SU-DHL-6 (cell line): ENCODE results near the gene COMMD9.

ENCODE experiments used
- H2AFZ ChIP-seq: fragments of 200-600 bp; sonication (generic); 2 replicates; pipeline ENCODE4 v1.6.1; 2014; ENCODE audit warnings: low read depth, mild to moderate bottlenecking, moderate library complexity, mixed read lengths, antibody characterized with exemption, low read length; ENCODE audit not compliant: severe bottlenecking
- H3F3A ChIP-seq: fragments of 200-600 bp; shearing (Covaris generic); 2 replicates; pipeline ENCODE4 v1.6.0; 2016; ENCODE audit warnings: antibody characterized with exemption, mild to moderate bottlenecking; ENCODE audit not compliant: insufficient read depth
- H3K27ac ChIP-seq: fragments of 200-600 bp; sonication (generic); 2 replicates; pipeline ENCODE4 v1.5.1; 2016; ENCODE audit warnings: low read depth, mild to moderate bottlenecking, low read length, moderate library complexity, mixed read lengths
- H3K27me3 ChIP-seq: fragments of 200-600 bp; sonication (generic), shearing (Covaris generic); 2 replicates; pipeline ENCODE4 v1.6.0; 2014; ENCODE audit warnings: mild to moderate bottlenecking, low read length
- H3K36me3 ChIP-seq: fragments of 200-600 bp; sonication (generic); 2 replicates; pipeline ENCODE4 v1.6.1; 2014; ENCODE audit warnings: mild to moderate bottlenecking, low read length, mixed read lengths
- H3K4me2 ChIP-seq: fragments of 300-600, 200-600 bp; shearing (Covaris generic), sonication (generic); 2 replicates; pipeline ENCODE4 v1.6.0; 2014; ENCODE audit warnings: low read length, low read depth, mild to moderate bottlenecking; ENCODE audit not compliant: poor library complexity, severe bottlenecking
- H3K4me3 ChIP-seq: fragments of 200-600 bp; sonication (generic); 2 replicates; pipeline ENCODE4 v1.5.1; 2014; ENCODE audit warnings: antibody characterized with exemption, low read length, mild to moderate bottlenecking, mixed read lengths; ENCODE audit not compliant: insufficient read depth, poor library complexity, severe bottlenecking
- H3K79me2 ChIP-seq: fragments of 200-600 bp; sonication (generic); 2 replicates; pipeline ENCODE4 v1.6.1; 2014; ENCODE audit warnings: mild to moderate bottlenecking, low read length, moderate library complexity; ENCODE audit not compliant: insufficient read depth
- H3K9ac ChIP-seq: fragments of 200-600 bp; sonication (generic); 2 replicates; pipeline ENCODE4 v1.7.0; 2014; ENCODE audit warnings: mild to moderate bottlenecking, low read length
- H3K9me2 ChIP-seq: fragments of 200-600 bp; sonication (generic); replicated peaks from 2 replicates; pipeline ENCODE4 v1.6.1; 2014; ENCODE audit warnings: low read length; ENCODE audit not compliant: insufficient read depth
- H3K9me3 ChIP-seq: fragments of 200-600 bp; sonication (generic); 2 replicates; pipeline ENCODE4 v1.6.1; 2014; ENCODE audit warnings: low read length, mixed read lengths; ENCODE audit not compliant: insufficient read depth
- H4K20me1 ChIP-seq: fragments of 200-600 bp; sonication (generic); 2 replicates; pipeline ENCODE4 v1.6.1; 2014; ENCODE audit warnings: low read depth, mild to moderate bottlenecking, antibody characterized with exemption, low read length, moderate library complexity, mixed read lengths
- EZH2phosphoT487 ChIP-seq: fragments of 200-600 bp; sonication (generic), shearing (Covaris generic); conservative IDR thresholded peaks from 2 replicates; pipeline ENCODE4 v1.6.1; 2018; ENCODE audit warnings: mild to moderate bottlenecking, antibody characterized with exemption, low read length, moderate library complexity, mixed read lengths
- TF ChIP-seq, protein P1 (sequence below): fragments of 200-600 bp; sonication (generic); IDR thresholded peaks from one replicate; pipeline ENCODE4 v1.5.1; 2017; ENCODE audit warnings: antibody characterized with exemption, mild to moderate bottlenecking, low read length, moderate library complexity; ENCODE audit not compliant: insufficient read depth, poor library complexity, severe bottlenecking

COMMD9 gene

DNA sequence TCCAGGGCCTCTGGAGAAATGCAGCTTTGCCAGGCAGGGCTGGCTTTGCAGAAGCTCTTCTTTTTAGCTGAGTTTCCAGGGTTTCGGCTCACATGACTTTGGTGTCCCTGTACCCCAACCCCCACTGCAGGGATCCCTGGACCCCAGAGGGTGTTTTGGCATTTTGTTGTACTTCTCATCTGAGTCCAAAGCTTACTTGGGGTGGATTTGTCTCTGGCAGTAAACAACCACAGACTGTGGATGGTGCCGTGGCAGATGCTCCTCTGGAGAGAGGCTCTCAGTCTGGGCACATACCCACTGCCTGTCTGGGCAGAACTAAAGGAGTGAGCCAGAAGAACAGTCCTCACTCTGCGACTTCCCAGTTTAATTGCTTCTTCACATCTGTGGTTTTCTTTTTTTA lies 49.6 kb downstream of the COMMD9 start:
- no peaks in the 10 kb centered on the region for H4K20me1 ChIP-seq
- no peak overlapping the region for H3K4me2 ChIP-seq
- no peaks in the 10 kb centered on the region for H3K27me3 ChIP-seq
- H2AFZ ChIP-seq, result no peak overlapping the region
- H3K9me3 ChIP-seq, result no peaks in the 10 kb centered on the region
- H3K36me3 ChIP-seq, result no peaks in the 10 kb centered on the region
- no peak overlapping the region for H3K27ac ChIP-seq
- H3K4me3 ChIP-seq, result no peak overlapping the region
- H3K9me2 ChIP-seq, result no peaks in the 10 kb centered on the region; the same call in 1 of the 2 replicates
- TF ChIP-seq, protein P1, sequence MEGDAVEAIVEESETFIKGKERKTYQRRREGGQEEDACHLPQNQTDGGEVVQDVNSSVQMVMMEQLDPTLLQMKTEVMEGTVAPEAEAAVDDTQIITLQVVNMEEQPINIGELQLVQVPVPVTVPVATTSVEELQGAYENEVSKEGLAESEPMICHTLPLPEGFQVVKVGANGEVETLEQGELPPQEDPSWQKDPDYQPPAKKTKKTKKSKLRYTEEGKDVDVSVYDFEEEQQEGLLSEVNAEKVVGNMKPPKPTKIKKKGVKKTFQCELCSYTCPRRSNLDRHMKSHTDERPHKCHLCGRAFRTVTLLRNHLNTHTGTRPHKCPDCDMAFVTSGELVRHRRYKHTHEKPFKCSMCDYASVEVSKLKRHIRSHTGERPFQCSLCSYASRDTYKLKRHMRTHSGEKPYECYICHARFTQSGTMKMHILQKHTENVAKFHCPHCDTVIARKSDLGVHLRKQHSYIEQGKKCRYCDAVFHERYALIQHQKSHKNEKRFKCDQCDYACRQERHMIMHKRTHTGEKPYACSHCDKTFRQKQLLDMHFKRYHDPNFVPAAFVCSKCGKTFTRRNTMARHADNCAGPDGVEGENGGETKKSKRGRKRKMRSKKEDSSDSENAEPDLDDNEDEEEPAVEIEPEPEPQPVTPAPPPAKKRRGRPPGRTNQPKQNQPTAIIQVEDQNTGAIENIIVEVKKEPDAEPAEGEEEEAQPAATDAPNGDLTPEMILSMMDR, result no peak
- TF ChIP-seq EZH2phosphoT487, result no peak
- H3F3A ChIP-seq, result no peaks in the 10 kb centered on the region
- H3K9ac ChIP-seq, result no peak overlapping the region
- no peaks in the 10 kb centered on the region for H3K79me2 ChIP-seq

DNA sequence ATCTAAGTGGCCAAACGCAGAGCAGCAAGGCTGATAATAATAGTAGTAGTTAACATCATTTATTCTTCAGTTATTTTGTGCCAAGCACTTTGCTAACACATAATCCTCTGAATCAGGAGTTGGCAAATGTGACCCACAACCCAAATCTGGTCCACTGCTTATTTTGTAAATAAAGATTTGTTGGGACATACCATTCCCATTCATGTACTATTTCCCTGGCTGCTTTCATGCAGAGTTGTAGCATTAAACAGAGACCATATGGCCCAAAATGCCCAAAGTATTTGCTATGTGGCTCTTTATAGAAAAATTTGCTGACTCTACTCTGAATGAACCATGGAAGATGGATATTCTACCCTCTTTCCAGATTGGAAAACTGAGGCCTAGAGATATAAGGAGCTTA lies 50.3 kb downstream of the COMMD9 start:
- Histone ChIP-seq H4K20me1 (no peaks in the 10 kb centered on the region), H3K9me2 (no peaks in the 10 kb centered on the region; the same call in 1 of the 2 replicates), H3F3A (no peaks in the 10 kb centered on the region), H2AFZ (no peak overlapping the region), H3K27ac (no peak overlapping the region), H3K27me3 (no peaks in the 10 kb centered on the region), H3K4me2 (no peak overlapping the region), H3K36me3 (no peaks in the 10 kb centered on the region), H3K79me2 (no peaks in the 10 kb centered on the region), H3K9me3 (no peaks in the 10 kb centered on the region), H3K4me3 (no peak overlapping the region), H3K9ac (no peak overlapping the region)
- TF ChIP-seq EZH2phosphoT487, result no peak
- TF ChIP-seq, protein P1, result no peak

DNA sequence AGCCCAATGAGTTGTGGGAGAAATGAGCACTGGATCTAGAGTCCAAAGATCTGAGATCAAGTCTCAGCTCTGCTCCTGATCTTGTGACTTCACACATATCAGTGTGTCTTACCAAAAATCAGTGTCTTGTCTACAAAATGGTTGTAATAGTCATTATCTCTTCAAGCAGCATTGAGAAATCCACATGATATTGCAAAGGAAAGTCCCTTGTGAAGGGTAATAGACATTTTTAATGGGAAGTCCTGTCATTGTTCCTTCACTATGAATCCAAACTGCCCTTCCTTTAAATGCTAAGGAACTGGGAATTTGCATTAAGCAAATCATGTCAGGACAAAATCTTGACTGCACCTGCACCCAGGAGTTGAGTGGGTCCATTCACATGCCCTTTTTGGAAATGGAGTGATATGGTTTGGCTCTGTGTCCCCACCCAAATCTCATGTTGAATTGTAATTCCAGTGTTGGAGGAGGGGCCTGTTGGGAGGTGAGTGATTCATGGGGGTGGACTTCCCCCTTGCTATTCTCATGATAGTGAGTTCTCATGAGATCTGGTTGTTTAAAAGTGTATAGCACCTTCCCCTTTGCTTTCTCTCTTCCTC lies 51.1 kb downstream of the COMMD9 start:
- Histone ChIP-seq H3K9ac (no peak overlapping the region), H3K4me2 (no peak overlapping the region), H4K20me1 (no peaks in the 10 kb centered on the region), H3K9me2 (no peaks in the 10 kb centered on the region; the same call in 1 of the 2 replicates), H3K27ac (no peak overlapping the region), H3K9me3 (no peaks in the 10 kb centered on the region), H3K79me2 (no peaks in the 10 kb centered on the region), H2AFZ (no peak overlapping the region), H3K27me3 (no peaks in the 10 kb centered on the region), H3K4me3 (no peak overlapping the region), H3F3A (no peaks in the 10 kb centered on the region), H3K36me3 (no peaks in the 10 kb centered on the region)
- TF ChIP-seq, protein P1, result no peak
- no peak for TF ChIP-seq EZH2phosphoT487
